K562 (cell line): ENCODE measurements around the gene KIAA0930. TPM values are rescaled to one million over a fixed set of nuclear protein-coding genes. Genes with fewer than 3 reads are reported as not detected.
"Not testable (repeated sequence)": the region's sequence is repeated elsewhere in the genome, so short reads cannot be mapped to it uniquely, and the experiment has no call there.

Experiments
- ATAC-seq: fragments of 200-7000 bp; cut with Tn5 transposase; 3 replicates; pipeline ENCODE4 v1.9.1; 2020; ENCODE audit warnings: moderate library complexity
- BruUV-seq: library from RNA; stranded (reverse); fragments of 400-500 nt; replicated peaks from 2 replicates; lab custom pipeline; 2021; lab: Mats Ljungman, UMichigan
- CTCF ChIA-PET: fragments of 300-600 bp; formaldehyde crosslinking; extraction: SDS; loops from one replicate; lab custom pipeline; 2021; ENCODE audit warnings: low intra/inter-chr PET ratio; lab: Yijun Ruan, JAX
- POLR2A ChIA-PET: fragments of 300-600, 350-650 bp; sonication (Branson Sonifier 250); formaldehyde crosslinking; extraction: SDS; loops from one replicate; lab custom pipeline; 2021; ENCODE audit warnings: antibody characterized with exemption, inconsistent platforms; lab: Yijun Ruan, JAX
- DNase-seq, 4 experiments: peaks; one replicate each; pipeline versions ENCODE4 v3.0.0 to v3.0.0-alpha.2; 2011 to 2018; ENCODE audit warnings: low spot score in 3 of 4, mixed read lengths in 3 of 4; ENCODE audit errors: extremely low read depth in 1 of 4
- FAIRE-seq: peaks from 2 replicates; lab custom pipeline; 2011; peaks lifted over from hg19 to GRCh38; lab: Jason Lieb, UNC
- H2AFZ ChIP-seq: 2 replicates; pipeline ENCODE4 v1.6.0; 2011; ENCODE audit warnings: low read depth, low read length, control low read depth, inconsistent platforms
- H3K27ac ChIP-seq: fragments of 200-600 bp; 3 replicates; pipeline ENCODE4 v1.8.0; 2011; ENCODE audit warnings: low read depth, mild to moderate bottlenecking, control low read depth, inconsistent platforms, low read length, moderate library complexity, mixed read lengths; ENCODE audit errors: extremely low read depth
- H3K27me3 ChIP-seq, 2 experiments: fragments of 300-600 bp in 1 of 2; 2 replicates in 1 of 2; 3 replicates in 1 of 2; pipeline versions ENCODE4 v1.6.0 to v1.8.0; 2011; ENCODE audit warnings: inconsistent platforms in 2 of 2, low read length in 2 of 2, mild to moderate bottlenecking in 1 of 2, mixed read lengths in 1 of 2, moderate library complexity in 1 of 2; ENCODE audit not compliant: control insufficient read depth in 2 of 2, insufficient read depth in 2 of 2
- H3K36me3 ChIP-seq: fragments of 300-600 bp; 3 replicates; pipeline ENCODE4 v1.8.0; 2011; ENCODE audit warnings: mild to moderate bottlenecking, low read length, inconsistent platforms; ENCODE audit not compliant: control insufficient read depth, insufficient read depth
- H3K4me1 ChIP-seq, 2 experiments: fragments of 200-600 bp in 1 of 2; replicated peaks in 1 of 2; 2 replicates in 1 of 2; 3 replicates in 1 of 2; pipeline versions ENCODE4 v1.5.1 to v1.8.0; 2011; ENCODE audit warnings: inconsistent platforms in 2 of 2, low read length in 2 of 2, mild to moderate bottlenecking in 1 of 2, mixed read lengths in 1 of 2, moderate library complexity in 1 of 2; ENCODE audit not compliant: control insufficient read depth in 2 of 2, insufficient read depth in 2 of 2
- H3K4me2 ChIP-seq: 2 replicates; pipeline ENCODE4 v1.6.1; 2011; ENCODE audit warnings: low read length, control low read depth, inconsistent platforms, mixed read lengths; ENCODE audit not compliant: insufficient read depth
- H3K4me3 ChIP-seq: fragments of 200-600 bp; sonication (generic), shearing (Covaris generic); 2 replicates; pipeline ENCODE4 v1.5.1; 2016; ENCODE audit warnings: control low read depth, inconsistent platforms
- H3K79me2 ChIP-seq: fragments of 200-600 bp; 3 replicates; pipeline ENCODE4 v1.8.0; 2011; ENCODE audit warnings: low read length, inconsistent platforms; ENCODE audit not compliant: control insufficient read depth, insufficient read depth
- H3K9ac ChIP-seq, 2 experiments: 2 replicates each; pipeline versions ENCODE4 v1.6.0 to v1.6.1; 2011; ENCODE audit warnings: low read depth in 2 of 2, low read length in 2 of 2, control low read depth in 1 of 2, inconsistent platforms in 1 of 2, mild to moderate bottlenecking in 1 of 2, mixed read lengths in 1 of 2; ENCODE audit not compliant: insufficient read depth in 1 of 2
- H3K9me1 ChIP-seq: one replicate; pipeline ENCODE4 v1.6.0; 2011; ENCODE audit warnings: inconsistent platforms, mild to moderate bottlenecking, low read length, moderate library complexity; ENCODE audit not compliant: control insufficient read depth, insufficient read depth
- H3K9me3 ChIP-seq: replicated peaks from 2 replicates; pipeline ENCODE4 v1.5.1; 2011; ENCODE audit warnings: low read depth, low read length, inconsistent platforms; ENCODE audit not compliant: control insufficient read depth, insufficient read depth
- H4K20me1 ChIP-seq: replicated peaks from 2 replicates; pipeline ENCODE4 v1.6.1; 2011; ENCODE audit warnings: low read length, inconsistent platforms, mixed read lengths; ENCODE audit not compliant: control insufficient read depth, insufficient read depth
- ZNF79 ChIP-seq: fragments of 250-450 bp; sonication (Bioruptor Pico); IDR thresholded peaks from 2 replicates; pipeline ENCODE4 v1.4.0; 2020; ENCODE audit warnings: low read depth, mild to moderate bottlenecking, moderate library complexity
- WGBS: fragments of 100-300 bp; shearing (Covaris generic); methylation state at CpG from one replicate; pipeline ENCODE4 v1.1.6; 2016; ENCODE audit warnings: low coverage, mixed read lengths; ENCODE audit not compliant: insufficient coverage; ENCODE audit errors: missing lambda C conversion rate; 5-methylcytosine and 5-hydroxymethylcytosine counted together
- in situ Hi-C: fragments of 300-500 bp; cut with MboI; formaldehyde crosslinking; loops from 4 replicates; pipeline ENCODE4 v1.15.0; 2018; ENCODE audit warnings: inconsistent platforms, mixed read lengths
- intact Hi-C: fragments of 100-400 bp; cut with micrococcal nuclease; formaldehyde crosslinking; loops from 2 replicates; pipeline ENCODE4 v1.14.2; 2022
- polyA plus RNA-seq, 8 experiments: library from polyadenylated mRNA; depleted of rRNA in 4 of 8; stranded (reverse) in 5 of 8; unstranded in 3 of 8; fragments of >200 nt; fragmentation: Nextera tagmentation in 2 of 8; fragmentation: Illumina TruSeq in 1 of 8; extraction: Ambion mirVana in 2 of 8; extraction: Trizol in 1 of 8; gene quantifications; 2 replicates each; pipeline versions ENCODE4 v1.2.1 to v1.2.3, GENCODE V29; 2011 to 2014; ENCODE audit warnings: inconsistent platforms in 1 of 8, missing spikeins in 1 of 8
- total RNA-seq, 7 experiments: library from RNA; depleted of rRNA in 6 of 7; stranded (reverse); fragments of >200 nt in 6 of 7; fragmentation: Illumina TruSeq in 2 of 7; extraction: Trizol in 2 of 7; gene quantifications; 2 replicates each; pipeline versions ENCODE4 v1.2.1 to v1.2.3, GENCODE V29; 2011 to 2021; ENCODE audit warnings: low replicate concordance in 1 of 7
- TF ChIP-seq, protein P1 (sequence below): fragments of 250-450 bp; sonication (Bioruptor Pico); IDR thresholded peaks from 2 replicates; pipeline ENCODE4 v1.5.0; 2020; ENCODE audit warnings: mild to moderate bottlenecking, borderline replicate concordance
- TF ChIP-seq, protein P2 (sequence below): sonication (generic); formaldehyde crosslinking; IDR thresholded peaks from 2 replicates; pipeline ENCODE4 v1.8.1; 2022; ENCODE audit warnings: missing genetic modification reagents

The KIAA0930 gene
- total and polyA plus RNA-seq, 9 of the 15 experiments (the other 6 are each of a cell fraction or from before 2014, with no cell fraction given): 0.24 to 12.1 (median 6.4) TPM

DNA sequence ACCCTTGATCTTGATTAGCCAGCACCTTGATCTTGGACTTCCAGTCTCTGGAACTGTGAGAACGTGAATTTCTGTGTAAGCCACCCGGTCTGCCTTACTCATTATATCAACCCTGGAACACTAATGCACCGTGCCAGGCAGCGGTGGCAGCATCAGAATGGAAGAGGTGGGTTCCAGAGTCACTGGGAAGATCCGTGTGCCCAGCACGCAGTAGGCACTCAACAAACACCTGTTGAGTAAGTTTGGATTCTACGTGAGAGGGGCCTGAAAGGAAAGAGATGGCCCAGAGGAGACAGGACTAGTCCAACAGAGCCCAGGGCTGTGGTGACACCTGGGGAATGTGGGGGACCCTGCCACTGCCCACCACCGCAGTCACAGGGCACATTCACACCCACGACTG lies 37.4 kb upstream of the KIAA0930 start (continued):
- TF ChIP-seq ZNF79 (CRISPR knock-in tag): no peak
- TF ChIP-seq, protein P1, sequence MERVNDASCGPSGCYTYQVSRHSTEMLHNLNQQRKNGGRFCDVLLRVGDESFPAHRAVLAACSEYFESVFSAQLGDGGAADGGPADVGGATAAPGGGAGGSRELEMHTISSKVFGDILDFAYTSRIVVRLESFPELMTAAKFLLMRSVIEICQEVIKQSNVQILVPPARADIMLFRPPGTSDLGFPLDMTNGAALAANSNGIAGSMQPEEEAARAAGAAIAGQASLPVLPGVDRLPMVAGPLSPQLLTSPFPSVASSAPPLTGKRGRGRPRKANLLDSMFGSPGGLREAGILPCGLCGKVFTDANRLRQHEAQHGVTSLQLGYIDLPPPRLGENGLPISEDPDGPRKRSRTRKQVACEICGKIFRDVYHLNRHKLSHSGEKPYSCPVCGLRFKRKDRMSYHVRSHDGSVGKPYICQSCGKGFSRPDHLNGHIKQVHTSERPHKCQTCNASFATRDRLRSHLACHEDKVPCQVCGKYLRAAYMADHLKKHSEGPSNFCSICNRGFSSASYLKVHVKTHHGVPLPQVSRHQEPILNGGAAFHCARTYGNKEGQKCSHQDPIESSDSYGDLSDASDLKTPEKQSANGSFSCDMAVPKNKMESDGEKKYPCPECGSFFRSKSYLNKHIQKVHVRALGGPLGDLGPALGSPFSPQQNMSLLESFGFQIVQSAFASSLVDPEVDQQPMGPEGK (CRISPR knock-in tag): no peak
- TF ChIP-seq, protein P2, sequence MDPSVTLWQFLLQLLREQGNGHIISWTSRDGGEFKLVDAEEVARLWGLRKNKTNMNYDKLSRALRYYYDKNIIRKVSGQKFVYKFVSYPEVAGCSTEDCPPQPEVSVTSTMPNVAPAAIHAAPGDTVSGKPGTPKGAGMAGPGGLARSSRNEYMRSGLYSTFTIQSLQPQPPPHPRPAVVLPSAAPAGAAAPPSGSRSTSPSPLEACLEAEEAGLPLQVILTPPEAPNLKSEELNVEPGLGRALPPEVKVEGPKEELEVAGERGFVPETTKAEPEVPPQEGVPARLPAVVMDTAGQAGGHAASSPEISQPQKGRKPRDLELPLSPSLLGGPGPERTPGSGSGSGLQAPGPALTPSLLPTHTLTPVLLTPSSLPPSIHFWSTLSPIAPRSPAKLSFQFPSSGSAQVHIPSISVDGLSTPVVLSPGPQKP: no peak

DNA sequence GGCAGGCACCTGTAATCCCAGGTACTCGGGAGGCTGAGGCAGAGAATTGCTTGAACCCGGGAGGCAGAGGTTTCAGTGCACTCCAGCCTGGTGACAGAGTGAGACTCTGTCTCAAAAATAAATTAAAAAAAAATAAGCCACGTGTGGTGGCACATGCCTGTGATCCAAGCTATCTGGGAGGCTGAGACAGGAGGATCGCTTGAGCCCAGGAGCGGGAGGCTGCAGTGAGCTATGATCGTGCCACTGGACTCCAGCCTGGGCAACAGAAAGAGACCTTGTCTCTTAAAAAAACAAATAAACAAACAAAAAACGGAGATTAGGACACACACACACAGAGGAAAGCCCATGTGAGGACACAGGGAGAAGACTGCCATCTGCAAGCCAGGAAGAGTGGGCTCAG lies 37.0 kb upstream of the KIAA0930 start:
- FAIRE-seq, DNase-seq, H3K4me3 ChIP-seq, H3K9me3 ChIP-seq, H3K27me3 ChIP-seq, in situ Hi-C loops, H3K4me2 ChIP-seq, H3K9ac ChIP-seq, CTCF ChIA-PET, H4K20me1 ChIP-seq, H3K4me1 ChIP-seq, H3K27ac ChIP-seq, POLR2A ChIA-PET, H3K36me3 ChIP-seq, ATAC-seq, intact Hi-C loops, H3K9me1 ChIP-seq, H3K79me2 ChIP-seq, H2AFZ ChIP-seq, BruUV-seq: not testable (repeated sequence)
- WGBS: 24% methylated on average over 5 of the region's 7 CpGs
